ENCODE results near the gene ABCB9. TPM values are rescaled to one million over a fixed set of nuclear protein-coding genes. Genes with fewer than 3 reads are reported as not detected.

The ABCB9 gene
- total RNA-seq, 3 donors from 2014 or later = 0.96 to 8.6 (median 6.2) TPM

- intact Hi-C loops (cut with DNase I; ENCODE audit: low total_unique reads) = no loop called here
- H3K36me3 ChIP-seq = no peaks in the 10 kb centered on the region
- H3K27me3 ChIP-seq = no peaks in the 10 kb centered on the region
- no peak for DNase-seq (ENCODE audit: low spot score in 2 of 2)
- peaks cover 6 to 54% of the 10 kb centered on the region in 2 donors for H3K4me1 ChIP-seq
- no peaks in the 10 kb centered on the region for H3K9me3 ChIP-seq
- TF ChIP-seq, protein P1, sequence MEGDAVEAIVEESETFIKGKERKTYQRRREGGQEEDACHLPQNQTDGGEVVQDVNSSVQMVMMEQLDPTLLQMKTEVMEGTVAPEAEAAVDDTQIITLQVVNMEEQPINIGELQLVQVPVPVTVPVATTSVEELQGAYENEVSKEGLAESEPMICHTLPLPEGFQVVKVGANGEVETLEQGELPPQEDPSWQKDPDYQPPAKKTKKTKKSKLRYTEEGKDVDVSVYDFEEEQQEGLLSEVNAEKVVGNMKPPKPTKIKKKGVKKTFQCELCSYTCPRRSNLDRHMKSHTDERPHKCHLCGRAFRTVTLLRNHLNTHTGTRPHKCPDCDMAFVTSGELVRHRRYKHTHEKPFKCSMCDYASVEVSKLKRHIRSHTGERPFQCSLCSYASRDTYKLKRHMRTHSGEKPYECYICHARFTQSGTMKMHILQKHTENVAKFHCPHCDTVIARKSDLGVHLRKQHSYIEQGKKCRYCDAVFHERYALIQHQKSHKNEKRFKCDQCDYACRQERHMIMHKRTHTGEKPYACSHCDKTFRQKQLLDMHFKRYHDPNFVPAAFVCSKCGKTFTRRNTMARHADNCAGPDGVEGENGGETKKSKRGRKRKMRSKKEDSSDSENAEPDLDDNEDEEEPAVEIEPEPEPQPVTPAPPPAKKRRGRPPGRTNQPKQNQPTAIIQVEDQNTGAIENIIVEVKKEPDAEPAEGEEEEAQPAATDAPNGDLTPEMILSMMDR (IDR thresholded peaks at IDR 0.05) = no peak
- peak in 1 of 3 donors; percentile 25 for TF ChIP-seq POLR2AphosphoS5 (IDR thresholded peaks at IDR 0.05)
- peak overlapping the region; percentile 71 to 98 for H3K27ac ChIP-seq
- H3K4me3 ChIP-seq = peak overlapping the region in 2 of 3 donors; percentile 0 to 32
Observed at GRCh38 chr12:122891661-122892525, 74.4 kb downstream of the ABCB9 start.

DNA sequence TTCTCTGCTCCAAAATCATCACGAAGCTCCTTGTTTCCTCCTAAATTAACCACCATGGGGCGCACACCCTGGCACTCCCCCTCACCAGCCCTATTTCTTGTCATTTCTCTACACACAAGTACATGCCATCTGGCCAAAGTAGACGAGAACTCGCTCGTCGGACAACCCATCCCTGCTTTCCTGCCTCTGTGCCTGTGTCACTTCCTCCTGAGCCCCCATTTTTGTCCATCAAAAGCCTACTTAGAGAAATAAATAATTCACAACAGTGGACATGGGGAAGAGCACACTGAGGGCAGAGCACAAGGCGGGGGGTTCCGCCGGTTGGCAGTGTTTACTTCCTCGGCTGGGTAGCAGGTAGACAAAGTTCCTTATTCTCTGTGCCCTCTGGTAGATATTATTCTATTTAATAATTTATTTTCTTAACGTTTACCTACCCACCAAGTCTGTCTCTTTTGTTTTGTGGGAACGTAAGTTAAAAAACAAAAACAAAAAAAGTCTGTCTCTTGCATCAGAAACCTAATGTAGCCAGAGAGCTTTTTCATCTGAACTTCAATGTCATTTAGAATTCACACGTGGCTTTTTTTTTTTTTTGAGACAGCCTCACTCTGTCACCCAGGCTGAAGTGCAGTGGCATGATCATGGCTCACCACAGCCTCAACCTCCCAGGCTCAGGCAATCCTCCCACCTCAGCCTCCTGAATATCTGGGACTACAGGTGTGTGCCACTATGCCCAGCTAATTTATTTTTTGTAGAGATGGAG lies 76.3 kb downstream of the ABCB9 start:
- Histone ChIP-seq H3K36me3 (no peaks in the 10 kb centered on the region), H3K27me3 (no peaks in the 10 kb centered on the region), H3K4me3 (no peak overlapping the region), H3K9me3 (no peaks in the 10 kb centered on the region), H3K4me1 (peaks cover 6 to 60% of the 10 kb centered on the region in 2 donors), H3K27ac (peak overlapping the region; percentile 86 to 98)
- DNase-seq (ENCODE audit: low spot score in 2 of 2) = no peak
- intact Hi-C loops (cut with DNase I; ENCODE audit: low total_unique reads) = no loop called here
- TF ChIP-seq POLR2AphosphoS5 (IDR thresholded peaks at IDR 0.05) = no peak
- no peak for TF ChIP-seq POLR2A (IDR thresholded peaks at IDR 0.05)
- TF ChIP-seq, protein P1 (IDR thresholded peaks at IDR 0.05) = peak in 1 of 3 donors; percentile 5

GRCh38 chr12:122888232-122888752 lies 78.0 kb downstream of the ABCB9 start:
- TF ChIP-seq, protein P1 (IDR thresholded peaks at IDR 0.05) = no peak
- peak; percentile 60 to 86 (median 80) for TF ChIP-seq POLR2AphosphoS5 (IDR thresholded peaks at IDR 0.05)
- peak overlapping the region in 2 of 3 donors; percentile 25 to 41 for H3K4me3 ChIP-seq
- peak overlapping the region; percentile 86 to 98 for H3K27ac ChIP-seq
- H3K36me3 ChIP-seq = no peaks in the 10 kb centered on the region
- no peaks in the 10 kb centered on the region for H3K9me3 ChIP-seq
- intact Hi-C loops (cut with DNase I; ENCODE audit: low total_unique reads) = no loop called here
- peaks cover 6 to 59% of the 10 kb centered on the region in 2 donors for H3K4me1 ChIP-seq
- H3K27me3 ChIP-seq = no peaks in the 10 kb centered on the region
- DNase-seq (ENCODE audit: low spot score in 2 of 2) = peak; percentile 83 to 98

GRCh38 chr12:122887819-122888212 lies 78.4 kb downstream of the ABCB9 start:
- intact Hi-C loops (cut with DNase I; ENCODE audit: low total_unique reads) = no loop called here
- Histone ChIP-seq H3K4me1 (peaks cover 6 to 55% of the 10 kb centered on the region in 2 donors), H3K27ac (peak overlapping the region; percentile 86 to 98), H3K4me3 (peak overlapping the region in 2 of 3 donors; percentile 25 to 41), H3K27me3 (no peaks in the 10 kb centered on the region), H3K36me3 (no peaks in the 10 kb centered on the region), H3K9me3 (no peaks in the 10 kb centered on the region)
- TF ChIP-seq POLR2A (IDR thresholded peaks at IDR 0.05) = no peak
- TF ChIP-seq POLR2AphosphoS5 (IDR thresholded peaks at IDR 0.05) = no peak
- TF ChIP-seq, protein P1 (IDR thresholded peaks at IDR 0.05) = no peak
- DNase-seq (ENCODE audit: low spot score in 2 of 2) = no peak
